NCI-H1092 (cell line): Measurements from ENCODE around the gene RAI14.

Experiments used
- DNase-seq: peaks from one replicate; lab custom pipeline; 2025; lab: John Stamatoyannopoulos, UW

The RAI14 gene

DNA sequence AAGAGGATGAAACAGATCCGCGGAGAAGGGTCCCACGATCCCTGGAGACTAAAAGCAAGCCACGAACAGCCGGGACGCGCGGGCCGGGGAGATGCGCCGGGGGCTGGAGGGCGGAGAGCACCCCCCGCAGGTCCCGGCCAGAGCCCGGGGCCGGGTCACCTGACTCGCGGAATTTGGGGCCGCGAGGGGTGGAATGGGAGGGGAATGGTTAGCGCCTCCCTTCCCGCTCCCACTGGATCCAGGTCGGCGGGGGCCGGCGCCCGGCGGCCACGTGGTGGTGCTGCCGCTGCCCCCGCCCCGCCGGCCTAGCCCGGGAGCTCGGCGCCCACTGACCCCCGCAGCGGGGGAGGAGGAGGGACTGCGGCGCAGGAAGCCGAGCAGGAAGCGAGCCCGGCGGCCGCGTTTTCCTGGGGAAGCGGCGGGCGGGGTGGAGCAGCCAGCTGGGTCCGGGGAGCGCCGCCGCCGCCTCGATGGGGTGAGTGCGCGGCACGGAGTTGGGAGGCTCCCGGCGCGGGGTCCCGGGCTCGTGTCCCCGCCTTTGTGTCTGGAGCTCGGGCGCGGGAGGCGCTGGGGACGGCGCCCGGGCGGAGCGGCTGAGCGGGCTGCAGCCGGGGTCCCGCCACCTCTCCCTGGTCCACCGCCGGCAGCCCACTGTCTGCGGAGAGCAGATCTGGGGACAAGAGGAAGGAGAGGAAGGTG, at the start of gene RAI14:
TSS of gene RAI14 (plus strand) at position 328 of the 699 bp plus-strand sequence. CDS start 30,592 bp downstream, outside the sequence.
- DNase-seq: peak; percentile 25

DNA sequence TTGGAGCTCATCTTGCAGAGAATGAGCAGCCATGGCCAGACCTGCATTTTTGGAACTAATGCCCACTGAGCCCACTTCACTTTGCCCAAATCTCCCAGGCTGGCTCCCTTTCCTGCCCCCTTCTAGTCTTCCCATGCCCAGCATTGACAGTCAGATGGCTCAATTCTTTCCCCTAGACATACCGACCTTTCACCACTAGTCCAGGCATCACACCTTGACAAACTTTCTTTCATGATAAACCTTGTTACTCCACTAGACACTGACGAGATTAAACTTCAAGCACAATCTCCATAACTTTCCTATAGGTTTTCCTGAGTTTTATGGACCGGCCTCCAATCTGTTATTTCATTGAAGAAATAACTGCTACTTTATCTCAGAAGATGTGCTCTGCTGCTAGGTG, 47.8 kb upstream of the RAI14 start:
- no peak for DNase-seq

DNA sequence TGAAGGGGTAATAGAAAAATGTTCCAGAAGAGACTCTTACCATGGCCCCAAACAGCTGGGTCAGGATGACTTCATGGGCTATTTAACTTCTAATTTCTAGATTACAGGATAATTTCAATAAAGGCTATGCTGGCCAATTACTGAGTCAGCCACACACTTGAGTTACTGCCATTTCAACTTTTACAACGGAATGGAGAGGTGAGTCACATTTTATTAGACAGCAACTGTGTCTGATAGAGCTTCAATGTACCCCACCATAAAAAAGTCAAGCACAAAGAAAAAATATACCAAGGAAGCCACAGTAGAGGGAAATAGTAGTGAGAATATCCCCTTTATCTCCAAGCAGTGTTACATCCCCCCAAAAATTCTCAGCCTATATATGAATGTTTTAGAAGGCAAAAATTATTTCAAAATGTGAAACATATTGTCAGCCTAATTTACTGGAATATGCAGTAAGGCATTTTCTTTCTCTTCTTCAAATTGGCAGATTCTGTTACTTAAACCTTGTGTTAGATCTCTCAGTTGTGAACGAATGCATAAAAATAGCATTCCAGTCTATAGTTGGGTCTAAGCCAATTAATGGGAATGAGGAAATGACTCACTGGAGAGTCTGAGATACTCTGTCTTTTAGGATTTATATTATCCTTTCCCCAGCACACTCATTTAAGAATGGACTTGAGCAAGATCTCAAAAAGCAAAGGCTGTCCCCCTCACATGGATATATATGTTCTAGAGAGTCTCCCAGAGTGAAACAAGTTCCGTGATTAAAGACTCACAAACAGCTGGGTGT, 47.1 kb upstream of the RAI14 start:
- DNase-seq: no peak

DNA sequence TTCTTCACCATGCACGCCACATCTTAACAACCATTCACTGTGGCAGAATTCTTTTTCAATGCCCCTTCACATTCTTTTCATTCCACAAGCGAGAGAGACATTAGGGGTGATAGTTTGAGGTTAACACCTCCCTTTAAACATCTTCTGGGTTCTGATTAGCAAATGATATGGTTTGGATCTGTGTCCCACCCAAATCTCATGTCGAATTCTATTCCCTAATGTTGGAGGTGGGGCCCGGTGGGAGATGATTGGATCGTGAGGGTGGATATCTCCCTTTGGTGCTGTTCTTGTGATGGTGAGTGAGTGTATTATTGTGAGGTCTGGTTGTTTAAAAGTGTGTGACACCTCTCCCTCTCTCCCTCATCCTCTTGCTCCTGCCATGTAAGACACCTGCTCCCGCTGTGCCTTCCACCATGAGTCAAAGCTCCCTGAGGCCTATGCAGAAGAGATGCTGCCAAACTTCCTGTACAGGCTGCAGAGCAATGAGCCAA, 46.1 kb upstream of the RAI14 start:
- DNase-seq: no peak

DNA sequence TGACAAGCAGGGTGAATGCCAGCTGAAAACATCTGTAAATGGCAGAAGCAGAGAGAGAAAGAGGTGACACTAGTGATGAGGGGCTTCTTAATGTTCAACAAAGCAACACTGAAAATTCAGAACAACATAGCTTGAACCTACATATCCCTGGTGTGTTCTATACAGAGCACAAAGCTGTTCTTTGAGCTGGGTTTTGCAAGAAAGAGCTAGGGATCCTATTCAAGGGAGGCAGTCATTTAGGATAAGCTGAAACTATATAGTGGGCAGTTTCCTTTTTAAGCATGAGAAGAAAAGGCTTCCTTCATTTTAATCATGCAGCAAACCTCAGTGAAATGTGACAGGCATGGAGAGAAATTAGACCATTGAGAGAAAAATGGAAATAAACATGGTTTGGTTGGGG, 45.6 kb upstream of the RAI14 start:
- DNase-seq: no peak

DNA sequence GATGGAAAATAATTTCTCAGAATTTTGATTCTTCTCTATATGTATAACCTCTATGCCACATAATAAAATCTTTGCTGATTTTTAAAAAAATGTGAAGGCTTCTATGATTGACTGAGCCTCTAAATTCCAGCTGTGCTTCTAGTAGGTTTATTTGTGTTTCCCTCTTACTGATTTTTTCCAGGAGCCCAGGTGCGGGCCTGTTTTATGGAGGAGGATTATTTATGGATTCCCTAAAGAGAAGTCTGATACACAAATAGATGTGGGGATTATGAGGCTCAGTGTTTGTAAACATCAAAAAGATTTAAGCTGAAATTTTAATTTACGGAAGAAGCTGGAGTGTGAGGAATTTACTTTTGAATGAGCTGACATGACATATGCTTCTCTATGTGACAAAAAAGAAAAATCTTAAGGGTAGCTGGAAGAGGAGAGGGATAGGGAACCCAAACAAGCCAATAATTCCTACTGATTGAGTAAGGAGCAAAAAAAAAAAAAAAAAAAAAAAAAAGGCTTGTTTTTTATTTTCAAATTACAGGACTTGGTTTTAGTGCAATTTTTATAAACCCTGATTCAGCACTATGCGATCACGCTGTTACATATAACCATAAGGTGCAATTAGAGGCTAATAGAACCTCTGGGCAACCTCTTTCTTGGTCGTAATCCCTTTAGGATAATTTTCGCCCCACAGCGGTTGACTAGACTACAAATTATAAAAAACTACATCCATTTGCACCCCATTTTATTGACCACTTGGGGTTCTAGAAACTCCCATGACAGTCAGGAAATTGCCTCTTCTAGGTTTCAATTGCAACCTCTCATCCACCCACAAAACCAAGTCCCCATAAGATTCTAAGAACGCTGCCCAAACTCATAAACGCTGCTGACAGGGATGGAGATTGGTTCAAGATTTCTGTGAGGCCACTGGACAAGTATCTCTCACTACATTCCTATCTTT, 44.4 kb upstream of the RAI14 start:
- DNase-seq: no peak

DNA sequence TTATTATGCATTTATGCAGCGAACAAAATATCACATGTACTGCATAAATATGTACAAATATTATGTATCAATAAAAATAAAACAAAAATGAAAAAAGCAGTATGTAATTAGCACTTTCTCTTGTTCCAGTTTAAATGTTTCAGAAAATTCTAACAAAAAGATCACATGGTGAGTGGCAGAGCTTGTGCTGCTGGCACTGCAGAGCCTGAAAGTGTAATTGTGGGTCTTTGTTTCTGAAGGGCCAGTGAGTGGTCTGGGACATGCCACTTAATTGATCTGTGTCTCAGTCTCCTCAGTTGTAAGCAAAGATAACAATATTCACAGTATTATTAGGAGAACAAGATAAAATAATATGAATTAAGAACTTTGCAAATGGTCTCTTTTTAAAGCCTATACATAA, 39.5 kb upstream of the RAI14 start:
- no peak for DNase-seq

DNA sequence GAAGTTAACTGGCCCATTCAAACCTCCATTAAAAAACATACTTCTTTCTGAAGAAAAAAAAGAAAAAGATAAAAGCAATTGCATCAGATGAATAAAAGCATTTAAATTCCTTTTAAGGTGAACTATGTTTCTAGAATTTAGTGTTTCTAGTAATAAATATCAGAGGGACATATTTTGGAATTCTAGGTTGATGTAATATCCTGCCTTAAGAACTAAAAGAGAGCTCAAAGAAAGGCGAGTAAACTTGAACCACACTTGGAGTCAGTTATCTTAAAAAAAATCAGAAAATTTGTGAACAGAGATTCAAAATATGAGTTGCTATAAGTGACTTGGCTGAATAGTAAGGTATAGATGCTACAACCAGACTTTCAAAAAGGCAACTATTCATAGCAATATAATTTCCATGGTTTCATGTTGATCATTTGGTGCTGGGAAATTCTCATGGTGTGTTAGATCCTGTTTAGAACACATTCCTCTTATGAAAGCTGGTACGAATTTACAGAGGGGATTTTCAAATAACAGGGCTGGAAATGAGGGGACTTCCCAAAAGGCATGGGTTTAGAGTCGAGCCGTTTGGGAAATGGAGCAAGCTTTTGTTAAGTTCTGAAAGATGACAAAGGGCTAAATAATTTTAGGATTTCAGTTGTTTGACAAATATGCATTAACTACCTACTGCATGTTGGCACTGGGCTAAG, 37.6 kb upstream of the RAI14 start:
- no peak for DNase-seq

DNA sequence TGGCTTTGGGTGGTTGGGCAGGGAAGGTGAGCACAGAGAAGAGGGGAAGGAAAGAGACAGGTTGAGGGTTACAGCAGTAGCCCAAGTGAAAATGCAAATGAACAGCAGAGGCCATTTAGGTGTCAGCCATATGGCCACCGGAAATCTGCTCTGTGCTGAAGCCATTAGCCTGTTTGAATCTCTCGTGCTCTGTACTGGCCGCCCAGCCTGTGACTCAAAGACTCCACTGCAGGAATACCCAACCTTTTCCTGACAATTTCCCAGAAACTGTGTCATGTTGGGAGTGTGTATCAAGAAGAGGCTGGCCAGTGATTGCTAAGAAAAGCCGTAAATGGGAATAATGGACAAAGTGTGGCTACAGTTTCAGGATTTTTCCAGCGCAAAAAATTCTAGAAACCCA, 35.9 kb upstream of the RAI14 start:
- no peak for DNase-seq

DNA sequence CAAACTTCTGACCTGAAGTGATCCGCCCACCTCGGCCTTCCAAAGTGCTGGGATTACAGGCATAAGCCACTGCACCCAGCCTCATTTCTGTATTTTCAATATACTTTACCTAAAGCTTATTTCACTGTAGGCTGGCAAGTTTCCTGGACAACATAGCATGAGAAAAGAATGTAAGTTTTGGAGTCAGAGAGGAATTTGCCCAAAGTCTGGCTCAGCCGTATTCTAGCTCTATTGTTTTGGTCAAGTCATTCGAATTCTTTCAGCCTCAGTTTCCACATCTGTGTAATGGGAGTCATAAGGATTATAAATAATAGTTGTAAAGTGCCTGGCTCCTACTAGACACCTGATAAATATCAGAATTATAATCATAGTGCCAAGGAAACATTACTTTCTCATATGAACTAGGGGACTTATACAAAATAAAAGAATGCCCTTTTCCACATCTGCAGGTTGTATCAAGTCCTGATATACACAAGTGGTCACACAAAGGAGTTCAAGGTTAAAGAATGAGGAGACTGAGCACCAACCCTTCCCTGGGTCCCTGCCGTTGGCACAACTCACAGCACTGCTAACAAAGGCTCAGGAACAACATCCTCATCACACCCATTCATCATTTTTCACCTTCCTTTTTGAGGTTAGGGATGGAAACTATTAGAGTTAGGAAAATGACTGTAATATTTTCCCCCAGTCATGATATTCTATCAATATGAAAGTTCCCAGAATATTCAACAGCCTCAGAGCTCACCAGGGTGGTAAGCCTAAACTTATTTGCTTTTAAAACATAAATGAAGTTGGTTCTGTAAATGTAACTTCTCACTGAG, 34.6 kb upstream of the RAI14 start:
- DNase-seq: no peak

DNA sequence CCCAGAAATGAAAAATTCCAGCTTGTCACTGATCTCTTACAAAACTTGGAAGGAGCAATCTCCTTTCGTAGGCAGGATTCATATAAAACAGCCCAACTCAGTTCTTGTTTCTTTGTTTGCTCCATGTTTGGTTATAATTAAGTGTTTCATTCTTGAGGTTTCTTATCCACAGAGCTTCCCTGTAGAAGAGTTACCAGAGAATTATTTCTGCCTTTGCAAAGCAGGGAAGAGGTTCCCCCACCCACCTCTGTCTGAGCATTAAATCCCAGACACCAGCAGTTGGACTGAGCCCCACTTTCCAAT, 34.1 kb upstream of the RAI14 start:
- DNase-seq: no peak

DNA sequence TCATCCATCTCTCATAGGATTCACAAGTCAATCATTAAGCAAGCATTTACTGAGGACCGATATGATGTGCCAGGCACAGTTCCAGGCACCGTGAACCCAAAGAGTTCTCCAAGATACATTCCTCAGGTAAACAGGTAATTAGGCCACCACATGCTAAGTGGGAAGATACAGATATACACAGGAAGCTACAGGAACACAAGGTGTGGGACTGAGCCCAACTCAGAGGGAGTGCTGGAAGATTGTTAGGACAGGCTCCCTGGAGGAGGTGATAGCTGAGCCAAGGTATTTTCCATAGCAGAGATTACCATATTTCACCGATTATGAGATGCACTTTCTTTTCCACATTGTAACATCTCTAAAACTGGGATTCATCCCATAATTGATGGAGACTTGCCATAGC, 31.4 kb upstream of the RAI14 start:
- DNase-seq: no peak

DNA sequence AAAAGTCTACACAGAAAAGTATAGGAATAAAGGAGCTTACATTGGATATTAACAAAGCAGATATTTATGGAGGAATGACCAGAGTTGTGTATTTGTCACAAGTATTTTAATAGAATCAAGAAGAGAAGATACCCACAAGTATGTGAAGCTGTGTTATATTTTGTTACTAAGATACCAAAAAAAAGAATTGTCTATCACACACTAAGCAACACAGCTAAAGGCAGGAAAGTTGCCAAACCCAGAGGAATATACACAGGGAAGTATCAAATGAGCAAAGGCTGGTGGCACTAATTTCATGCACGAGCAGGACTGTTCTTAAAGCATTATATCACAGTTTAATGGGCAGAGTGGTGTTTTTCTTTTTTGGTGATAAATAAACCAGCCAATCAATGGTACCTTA, 30.9 kb upstream of the RAI14 start:
- DNase-seq: no peak

DNA sequence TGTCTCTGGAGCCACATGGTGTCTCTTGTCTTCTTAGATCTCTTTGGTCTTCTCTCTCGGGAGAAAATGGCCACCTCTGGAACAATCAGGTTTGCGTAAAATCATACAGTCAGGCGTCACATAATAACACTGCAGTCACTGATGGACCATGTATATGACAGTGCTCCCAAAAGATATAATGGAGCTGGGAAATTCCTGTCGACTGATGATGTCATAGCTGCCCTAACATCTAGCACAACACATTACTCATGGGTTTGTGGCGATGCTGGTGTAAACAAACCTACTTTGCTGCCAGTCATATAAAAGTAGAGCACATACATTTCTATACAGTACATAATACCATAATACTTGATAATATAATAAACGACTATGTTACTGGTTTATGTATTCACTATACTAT, 30.1 kb upstream of the RAI14 start:
- no peak for DNase-seq

DNA sequence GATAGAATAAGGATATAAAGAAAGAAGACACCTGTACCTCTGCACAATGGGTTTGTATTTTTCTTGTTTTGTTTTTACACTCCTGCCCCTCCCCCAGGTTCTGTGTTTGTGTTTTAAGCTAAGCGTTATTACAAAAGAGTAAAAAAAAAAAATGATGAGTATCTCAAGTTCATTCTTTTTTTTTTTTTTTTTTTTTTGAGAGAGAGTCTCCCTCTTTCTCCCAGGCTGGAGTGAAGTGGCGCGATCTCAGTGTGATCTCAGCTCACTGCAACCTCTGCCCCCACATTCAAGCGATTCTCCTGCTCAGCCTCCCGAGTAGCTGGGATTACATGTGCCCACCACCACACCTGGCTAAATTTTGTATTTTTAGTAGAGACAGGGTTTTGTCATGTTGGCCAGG, 29.4 kb upstream of the RAI14 start:
- DNase-seq: no peak

DNA sequence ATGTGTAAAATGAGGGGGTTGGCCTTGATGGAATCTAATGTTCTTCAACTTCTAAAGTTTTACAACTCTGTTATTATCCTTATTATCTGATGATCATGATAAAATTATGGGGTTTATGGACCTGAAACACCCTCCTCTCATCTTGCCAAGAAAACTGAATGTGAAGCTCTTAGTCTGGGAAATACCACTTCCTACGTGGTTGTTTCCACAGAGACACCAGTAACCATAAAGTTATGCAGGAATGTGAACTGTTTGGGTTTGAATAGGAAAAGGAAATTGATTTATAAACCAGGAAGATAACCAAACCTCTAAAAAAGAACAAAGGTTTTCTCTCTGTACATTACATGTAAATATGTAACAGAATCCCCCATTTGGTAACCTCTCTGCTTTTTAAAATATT, 28.3 kb upstream of the RAI14 start:
- DNase-seq: no peak

DNA sequence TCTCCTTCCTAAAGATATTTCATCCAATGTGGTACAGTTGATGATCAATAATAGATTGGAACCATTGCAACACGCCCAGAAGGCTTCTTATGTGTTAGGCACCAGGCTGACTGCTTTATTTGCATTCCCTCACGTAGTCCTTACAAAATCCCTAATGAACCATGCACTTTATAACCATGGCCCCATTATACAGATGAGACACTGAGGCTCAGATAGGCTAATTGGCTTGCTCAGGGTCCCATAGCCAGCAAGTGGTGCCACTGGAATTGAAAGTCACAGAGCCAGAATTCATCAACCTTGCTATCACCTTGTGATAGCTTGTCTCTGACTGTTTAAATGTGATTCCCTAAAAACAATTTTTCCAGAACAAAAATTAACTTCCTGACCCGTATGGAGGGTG, 27.8 kb upstream of the RAI14 start:
- no peak for DNase-seq

DNA sequence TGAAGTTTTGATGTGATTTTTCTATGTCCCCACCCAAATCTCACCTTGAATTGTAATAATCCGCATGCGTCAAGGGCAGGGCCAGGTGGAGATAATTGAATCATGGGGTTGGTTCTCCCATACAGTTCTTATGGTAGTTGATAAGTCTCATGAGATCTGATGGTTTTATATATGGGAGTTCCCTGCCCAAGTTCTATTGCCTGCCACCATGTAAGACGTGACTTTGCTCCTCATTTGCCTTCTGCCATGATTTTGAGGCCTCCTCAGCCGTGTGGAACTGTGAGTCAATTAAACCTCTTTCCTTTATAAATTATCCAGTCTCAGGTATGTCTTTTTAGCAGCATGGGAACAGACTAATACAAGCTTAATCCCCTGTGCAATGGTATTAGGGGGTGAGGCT, 25.5 kb upstream of the RAI14 start:
- no peak for DNase-seq

DNA sequence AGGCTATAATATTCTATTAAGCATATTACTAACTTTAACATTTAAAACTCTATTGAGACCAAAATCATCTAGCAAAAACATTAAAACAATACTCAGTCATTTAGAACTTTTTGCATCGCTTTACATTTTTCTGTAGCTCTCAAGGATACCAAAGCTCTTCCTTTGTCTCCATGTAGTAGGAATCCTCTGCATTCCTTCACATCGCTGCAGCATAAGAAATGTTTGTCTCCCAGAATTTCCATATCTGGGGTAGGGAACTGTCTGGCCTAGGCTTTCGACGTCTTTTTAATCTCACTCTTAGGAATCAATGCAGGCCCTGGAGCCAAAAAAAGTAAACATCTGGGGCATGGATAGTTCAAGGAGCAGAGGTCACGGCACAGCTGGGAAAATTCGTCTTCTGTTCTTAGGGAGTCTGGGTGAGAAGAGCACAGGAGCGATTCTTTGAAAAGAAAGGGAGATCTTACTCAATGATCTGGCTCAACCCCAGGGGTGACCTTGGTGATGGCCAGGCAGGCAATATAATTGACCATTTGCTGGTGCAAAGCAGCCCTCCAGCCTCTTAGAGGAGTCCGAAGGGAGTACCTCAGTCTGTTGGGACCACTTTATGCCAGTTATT, 23.2 kb upstream of the RAI14 start:
- DNase-seq: no peak

DNA sequence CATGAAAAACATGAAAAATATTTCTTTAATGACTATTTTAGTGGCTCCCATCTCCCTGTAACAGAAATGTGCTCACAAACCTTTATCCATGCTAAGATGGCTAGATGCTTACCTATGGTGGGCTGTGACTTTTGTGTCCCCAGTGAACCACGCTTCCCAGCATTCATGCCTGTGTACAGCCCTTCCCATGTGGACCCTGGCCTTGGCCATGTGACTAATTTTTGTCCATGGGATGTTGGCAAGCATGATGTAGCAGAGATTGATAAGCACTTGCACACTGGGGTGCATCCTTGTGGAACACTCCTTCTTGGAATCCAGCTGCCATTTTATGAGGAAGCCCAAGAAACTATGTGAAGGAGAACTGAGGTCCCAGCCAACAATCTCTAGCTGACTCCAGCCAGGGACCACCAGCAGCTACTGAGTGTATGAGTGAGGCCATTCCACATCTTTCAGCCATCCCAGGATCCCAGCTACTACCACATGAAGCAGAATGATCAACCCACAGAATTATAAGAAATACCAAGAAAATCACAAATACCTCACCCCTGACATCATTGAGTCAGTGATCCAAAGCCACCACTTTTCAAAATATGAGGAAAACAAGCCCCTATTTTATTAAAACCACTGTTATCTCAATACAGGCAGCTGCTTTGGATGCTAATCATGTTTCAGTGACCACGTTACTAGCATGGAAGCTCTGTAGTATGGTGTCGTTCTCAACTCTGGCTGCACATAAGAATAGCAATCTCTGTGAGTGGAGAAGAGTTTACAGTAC, 16.1 kb upstream of the RAI14 start:
- DNase-seq: no peak
